RWPE2 (cell line): ENCODE results near the gene LAPTM4A.

Source experiments
- ATAC-seq: fragments of 200-7000 bp; cut with Tn5 transposase; 3 replicates; pipeline ENCODE4 v1.9.1; 2021; ENCODE audit warnings: low read depth
- DNase-seq: peaks from one replicate; pipeline ENCODE4 v3.0.0-alpha.2; 2020; ENCODE audit warnings: low spot score
- H3K27ac ChIP-seq: fragments of 450-650 bp; 2 replicates; pipeline ENCODE4 v1.5.1; 2017; ENCODE audit warnings: mild to moderate bottlenecking; ENCODE audit not compliant: poor library complexity, severe bottlenecking
- H3K27me3 ChIP-seq: fragments of 250-450 bp; sonication (Bioruptor Pico); 2 replicates; pipeline ENCODE4 v1.5.1; 2021; ENCODE audit warnings: mild to moderate bottlenecking, moderate library complexity; ENCODE audit not compliant: insufficient read depth, poor library complexity, severe bottlenecking
- H3K36me3 ChIP-seq: fragments of 250-450 bp; sonication (Bioruptor Pico); 2 replicates; pipeline ENCODE4 v1.5.1; 2020; ENCODE audit warnings: low read depth, mild to moderate bottlenecking, moderate library complexity
- H3K4me1 ChIP-seq: fragments of 250-450 bp; sonication (Bioruptor Pico); 2 replicates; pipeline ENCODE4 v1.5.1; 2021; ENCODE audit warnings: mild to moderate bottlenecking, moderate library complexity; ENCODE audit not compliant: insufficient read depth, poor library complexity, severe bottlenecking
- H3K4me3 ChIP-seq: fragments of 250-450 bp; sonication (Bioruptor Pico); 2 replicates; pipeline ENCODE4 v1.5.1; 2021; ENCODE audit warnings: mild to moderate bottlenecking, moderate library complexity; ENCODE audit not compliant: severe bottlenecking
- H3K9me3 ChIP-seq: fragments of 250-450 bp; sonication (Bioruptor Pico); 2 replicates; pipeline ENCODE4 v1.5.1; 2021; ENCODE audit warnings: mild to moderate bottlenecking, moderate library complexity; ENCODE audit not compliant: severe bottlenecking
- TF ChIP-seq, protein P1 (sequence below): fragments of 450-650 bp; IDR thresholded peaks from one replicate; pipeline ENCODE4 v1.5.1; 2017; ENCODE audit warnings: mild to moderate bottlenecking, moderate library complexity; ENCODE audit not compliant: poor library complexity, severe bottlenecking

LAPTM4A gene

DNA sequence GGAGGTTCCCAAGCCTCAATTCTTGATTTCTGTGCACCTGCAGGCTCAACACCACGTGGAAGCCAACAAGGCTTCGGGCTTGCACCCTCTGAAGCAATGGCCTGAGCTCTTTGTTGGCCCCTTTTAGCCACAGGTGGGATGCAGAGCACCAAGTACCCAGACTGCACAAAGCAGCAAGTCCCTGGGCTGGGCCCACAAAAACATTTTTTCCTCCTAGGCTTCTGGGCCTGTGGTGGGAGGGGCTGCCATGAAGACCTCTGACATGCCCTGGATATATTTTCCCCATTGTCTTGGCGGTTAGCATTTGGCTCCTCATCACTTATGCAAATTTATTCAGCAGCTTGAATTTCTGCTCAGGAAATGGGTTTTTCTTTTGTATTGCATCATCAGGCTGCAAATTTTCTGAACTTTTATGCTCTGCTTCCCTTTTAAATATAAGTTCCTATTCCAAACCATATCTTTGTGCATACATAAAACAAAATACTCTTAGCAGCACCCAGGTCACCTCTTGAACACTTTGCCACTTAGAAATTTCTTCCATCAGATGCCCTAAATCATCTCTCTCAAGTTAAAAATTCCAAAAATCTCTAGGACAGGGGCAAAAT is 29.9 kb downstream of the LAPTM4A start:
- no peaks in the 10 kb centered on the region for H3K9me3 ChIP-seq
- TF ChIP-seq, protein P1, sequence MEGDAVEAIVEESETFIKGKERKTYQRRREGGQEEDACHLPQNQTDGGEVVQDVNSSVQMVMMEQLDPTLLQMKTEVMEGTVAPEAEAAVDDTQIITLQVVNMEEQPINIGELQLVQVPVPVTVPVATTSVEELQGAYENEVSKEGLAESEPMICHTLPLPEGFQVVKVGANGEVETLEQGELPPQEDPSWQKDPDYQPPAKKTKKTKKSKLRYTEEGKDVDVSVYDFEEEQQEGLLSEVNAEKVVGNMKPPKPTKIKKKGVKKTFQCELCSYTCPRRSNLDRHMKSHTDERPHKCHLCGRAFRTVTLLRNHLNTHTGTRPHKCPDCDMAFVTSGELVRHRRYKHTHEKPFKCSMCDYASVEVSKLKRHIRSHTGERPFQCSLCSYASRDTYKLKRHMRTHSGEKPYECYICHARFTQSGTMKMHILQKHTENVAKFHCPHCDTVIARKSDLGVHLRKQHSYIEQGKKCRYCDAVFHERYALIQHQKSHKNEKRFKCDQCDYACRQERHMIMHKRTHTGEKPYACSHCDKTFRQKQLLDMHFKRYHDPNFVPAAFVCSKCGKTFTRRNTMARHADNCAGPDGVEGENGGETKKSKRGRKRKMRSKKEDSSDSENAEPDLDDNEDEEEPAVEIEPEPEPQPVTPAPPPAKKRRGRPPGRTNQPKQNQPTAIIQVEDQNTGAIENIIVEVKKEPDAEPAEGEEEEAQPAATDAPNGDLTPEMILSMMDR = no peak
- H3K36me3 ChIP-seq = no peaks in the 10 kb centered on the region
- DNase-seq (no peak), ATAC-seq (no peak)
- peaks cover 4% of the 10 kb centered on the region for H3K4me1 ChIP-seq
- H3K27ac ChIP-seq = no peak overlapping the region
- H3K4me3 ChIP-seq = no peak overlapping the region
- H3K27me3 ChIP-seq = no peaks in the 10 kb centered on the region

GRCh38 chr2:20019747-20020146 is 31.7 kb downstream of the LAPTM4A start:
- Histone ChIP-seq H3K27ac (no peak overlapping the region), H3K27me3 (no peaks in the 10 kb centered on the region), H3K36me3 (no peaks in the 10 kb centered on the region), H3K9me3 (no peaks in the 10 kb centered on the region), H3K4me1 (peaks cover 11% of the 10 kb centered on the region), H3K4me3 (no peak overlapping the region)
- DNase-seq (no peak), ATAC-seq (no peak)
- TF ChIP-seq, protein P1 = no peak

- H3K36me3 ChIP-seq = no peaks in the 10 kb centered on the region
- no peak overlapping the region for H3K27ac ChIP-seq
- ATAC-seq (no peak), DNase-seq (no peak)
- H3K4me1 ChIP-seq = peaks cover 11% of the 10 kb centered on the region
- H3K9me3 ChIP-seq = no peaks in the 10 kb centered on the region
- H3K4me3 ChIP-seq = no peak overlapping the region
- no peaks in the 10 kb centered on the region for H3K27me3 ChIP-seq
- TF ChIP-seq, protein P1 = no peak
Observed at GRCh38 chr2:20018601-20019152, 32.8 kb downstream of the LAPTM4A start.

GRCh38 chr2:20016346-20016745 is 35.1 kb downstream of the LAPTM4A start:
- no peak for DNase-seq
- H3K4me3 ChIP-seq = no peak overlapping the region
- H3K9me3 ChIP-seq = no peaks in the 10 kb centered on the region
- ATAC-seq = 0 out of 3 replicates have a peak, but pooled peaks have one; percentile 26
- peaks cover 15% of the 10 kb centered on the region for H3K4me1 ChIP-seq
- no peak overlapping the region for H3K27ac ChIP-seq
- no peaks in the 10 kb centered on the region for H3K27me3 ChIP-seq
- TF ChIP-seq, protein P1 = no peak
- no peaks in the 10 kb centered on the region for H3K36me3 ChIP-seq

- H3K4me1 ChIP-seq = peaks cover 15% of the 10 kb centered on the region
- H3K9me3 ChIP-seq = no peaks in the 10 kb centered on the region
- ATAC-seq = no peak
- TF ChIP-seq, protein P1 = peak; percentile 72
- no peak overlapping the region for H3K27ac ChIP-seq
- no peaks in the 10 kb centered on the region for H3K36me3 ChIP-seq
- no peaks in the 10 kb centered on the region for H3K27me3 ChIP-seq
- no peak overlapping the region for H3K4me3 ChIP-seq
- no peak for DNase-seq
Observed at GRCh38 chr2:20015482-20016083, 35.8 kb downstream of the LAPTM4A start.
